Adrenal gland (tissue), 5 donors: ENCODE results near the gene KLHDC4.

ENCODE experiments used
- CTCF ChIP-seq, 6 experiments: fragments of 450-650 bp in 4 of 6; fragments of 200-600 bp in 2 of 6; sonication (generic) in 1 of 6; IDR thresholded peaks; 1 replicate in 5 of 6; 2 replicates in 1 of 6; pipeline versions ENCODE4 v1.5.1 to v1.8.0; 2016 to 2021; ENCODE audit warnings: antibody characterized with exemption in 6 of 6, mild to moderate bottlenecking in 2 of 6, moderate library complexity in 1 of 6
- POLR2A ChIP-seq, 2 donors: fragments of 450-650 bp; IDR thresholded peaks; one replicate each; pipeline ENCODE4 v1.6.1; 2017; ENCODE audit warnings: antibody characterized with exemption in 2 of 2, mild to moderate bottlenecking in 2 of 2, moderate library complexity in 1 of 2
- donor health status: DM: no; HTN: no; CAD: no.

- TF ChIP-seq CTCF (IDR thresholded peaks at IDR 0.05) (no peak), POLR2A (IDR thresholded peaks at IDR 0.05) (no peak)
These were observed 67.5 kb downstream of the KLHDC4 start for GRCh38 chr16:87698241-87698640.
